Neuronal stem cell (in vitro differentiated cells): Measurements from ENCODE around the gene OR56B1.
A peak's percentile ranks its signal among the peaks of the same experiment; 100 is the strongest.
"Not testable (repeated sequence)": the region's sequence is repeated elsewhere in the genome, so short reads cannot be mapped to it uniquely, and the experiment has no call there.

Experiments
- DNase-seq: peaks from one replicate; pipeline ENCODE4 v3.0.0-alpha.2; 2013; ENCODE audit warnings: low spot score
- H2AFZ ChIP-seq: one replicate; pipeline ENCODE4 v1.6.1; 2013; ENCODE audit warnings: mild to moderate bottlenecking, low read length, inconsistent platforms
- H2AK5ac ChIP-seq: 2 replicates; pipeline ENCODE4 v1.6.1; 2013; ENCODE audit warnings: low read depth, mild to moderate bottlenecking, inconsistent platforms, low read length, moderate library complexity, mixed read lengths
- H2BK120ac ChIP-seq: 2 replicates; pipeline ENCODE4 v1.6.1; 2013; ENCODE audit warnings: low read depth, mild to moderate bottlenecking, inconsistent platforms, low read length, moderate library complexity, mixed read lengths
- H2BK12ac ChIP-seq: one replicate; pipeline ENCODE4 v1.6.1; 2013; ENCODE audit warnings: low read length, inconsistent platforms
- H2BK15ac ChIP-seq: 2 replicates; pipeline ENCODE4 v1.6.1; 2013; ENCODE audit warnings: mild to moderate bottlenecking, low read length, inconsistent platforms, mixed read lengths
- H2BK5ac ChIP-seq: one replicate; pipeline ENCODE4 v1.6.1; 2013; ENCODE audit warnings: inconsistent platforms, mild to moderate bottlenecking, low read length, moderate library complexity
- H3K14ac ChIP-seq: one replicate; pipeline ENCODE4 v1.6.1; 2013; ENCODE audit warnings: low read length, inconsistent platforms
- H3K18ac ChIP-seq: 2 replicates; pipeline ENCODE4 v1.6.1; 2013; ENCODE audit warnings: low read length, inconsistent platforms
- H3K23ac ChIP-seq: 2 replicates; pipeline ENCODE4 v1.6.1; 2013; ENCODE audit warnings: low read depth, mild to moderate bottlenecking, mixed read lengths, low read length, inconsistent platforms; ENCODE audit not compliant: poor library complexity
- H3K27ac ChIP-seq: replicated peaks from 3 replicates; pipeline ENCODE4 v1.5.1; 2013; ENCODE audit warnings: low read length, inconsistent platforms
- H3K27me3 ChIP-seq, 3 experiments: 2 replicates each; pipeline ENCODE4 v1.6.1; 2013; ENCODE audit warnings: low read length in 3 of 3, mild to moderate bottlenecking in 2 of 3, inconsistent platforms in 1 of 3, low read depth in 1 of 3, mixed read lengths in 1 of 3, moderate library complexity in 1 of 3; ENCODE audit not compliant: control insufficient read depth in 3 of 3, insufficient read depth in 3 of 3
- H3K36me3 ChIP-seq, 2 donors: replicated peaks in 1 of 2; 2 replicates each; pipeline ENCODE4 v1.6.1; 2013; ENCODE audit warnings: low read length in 2 of 2; ENCODE audit not compliant: control insufficient read depth in 2 of 2, insufficient read depth in 2 of 2
- H3K4ac ChIP-seq: 2 replicates; pipeline ENCODE4 v1.6.1; 2013; ENCODE audit warnings: inconsistent platforms, mild to moderate bottlenecking, low read length, moderate library complexity
- H3K4me1 ChIP-seq, 2 donors: 1 replicate in 1 of 2; 2 replicates in 1 of 2; pipeline ENCODE4 v1.6.1; 2013; ENCODE audit warnings: low read length in 2 of 2, low read depth in 1 of 2; ENCODE audit not compliant: control insufficient read depth in 2 of 2, insufficient read depth in 1 of 2
- H3K4me2 ChIP-seq: one replicate; pipeline ENCODE4 v1.6.1; 2013; ENCODE audit warnings: mild to moderate bottlenecking, low read length, inconsistent platforms; ENCODE audit not compliant: insufficient read depth, poor library complexity, severe bottlenecking
- H3K4me3 ChIP-seq, 2 donors: 2 replicates each; pipeline ENCODE4 v1.5.1; 2013; ENCODE audit warnings: low read length in 2 of 2, mild to moderate bottlenecking in 2 of 2, inconsistent platforms in 1 of 2, moderate library complexity in 1 of 2
- H3K79me1 ChIP-seq: one replicate; pipeline ENCODE4 v1.6.1; 2013; ENCODE audit warnings: low read depth, mild to moderate bottlenecking, inconsistent platforms, low read length, moderate library complexity
- H3K9ac ChIP-seq: one replicate; pipeline ENCODE4 v1.6.1; 2013; ENCODE audit warnings: mild to moderate bottlenecking, low read depth, low read length, inconsistent platforms; ENCODE audit not compliant: poor library complexity
- H3K9me3 ChIP-seq, 2 donors: replicated peaks in 1 of 2; 2 replicates each; pipeline versions ENCODE3 to v1.6.1; 2013; ENCODE audit warnings: low read length in 2 of 2, mild to moderate bottlenecking in 2 of 2, inconsistent platforms in 1 of 2, low read depth in 1 of 2, mixed read lengths in 1 of 2, moderate library complexity in 1 of 2; ENCODE audit not compliant: control insufficient read depth in 2 of 2, insufficient read depth in 1 of 2
- H4K8ac ChIP-seq: one replicate; pipeline ENCODE4 v1.6.1; 2013; ENCODE audit warnings: low read depth, mild to moderate bottlenecking, inconsistent platforms, low read length, moderate library complexity
- H4K91ac ChIP-seq: one replicate; pipeline ENCODE4 v1.6.1; 2013; ENCODE audit warnings: low read length, low read depth, mild to moderate bottlenecking, inconsistent platforms; ENCODE audit not compliant: poor library complexity
- WGBS, 2 donors: extraction: QIAGEN DNeasy Blood & Tissue Kit; methylation state at CpG; one replicate each; pipeline ENCODE4 v1.1.7; 2013; ENCODE audit warnings: missing lambda C conversion rate in 2 of 2, mixed read lengths in 1 of 2; ENCODE audit not compliant: insufficient read length in 2 of 2, insufficient replicate concordance in 1 of 2; ENCODE audit errors: extremely low coverage in 2 of 2; 5-methylcytosine and 5-hydroxymethylcytosine counted together

OR56B1 gene

DNA sequence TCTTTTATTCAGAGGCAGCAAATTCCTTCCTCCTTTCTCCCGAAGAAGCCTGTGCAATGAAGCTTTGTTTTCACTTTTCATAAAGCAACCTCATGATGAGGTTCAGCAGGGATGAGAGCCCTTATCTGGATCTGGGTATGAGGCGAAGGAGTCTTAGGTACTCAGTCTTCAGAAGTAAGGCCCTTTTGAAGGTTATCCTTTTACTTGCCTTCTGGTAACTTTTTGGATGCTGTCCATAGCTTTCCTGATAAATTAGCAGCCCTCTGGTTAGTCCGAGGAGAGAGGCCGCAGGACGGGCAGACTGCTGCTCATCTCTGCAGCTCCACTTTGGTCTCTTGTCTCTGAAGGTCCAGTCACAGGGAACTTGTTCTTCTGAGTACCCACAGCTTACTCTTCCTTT lies 45.5 kb upstream of the OR56B1 start:
- Histone ChIP-seq H2BK12ac (no peak overlapping the region), H3K79me1 (no peaks in the 10 kb centered on the region), H4K8ac (no peak overlapping the region), H2BK120ac (no peak overlapping the region), H3K4ac (no peak overlapping the region), H2AFZ (peak overlapping the region; percentile 36), H2BK15ac (no peak overlapping the region), H2BK5ac (no peak overlapping the region), H3K4me2 (no peak overlapping the region), H3K9ac (no peak overlapping the region), H4K91ac (no peak overlapping the region), H3K9me3 (peaks cover 2 to 5% of the 10 kb centered on the region in 2 donors), H3K36me3 (no peaks in the 10 kb centered on the region), H3K23ac (no peak overlapping the region), H3K18ac (no peak overlapping the region), H2AK5ac (no peak overlapping the region), H3K14ac (no peak overlapping the region), H3K4me3 (no peak overlapping the region), H3K27me3 (no peaks in the 10 kb centered on the region), H3K27ac (no peak overlapping the region), H3K4me1 (peaks cover 0 to 8% of the 10 kb centered on the region in 2 donors)
- no peak for DNase-seq
- no CpG with 5 or more reads among the region's 5 CpGs for WGBS, 2 donors

- no CpG with 5 or more reads among the region's 12 CpGs for WGBS, 2 donors
Observed at GRCh38 chr11:5691238-5691963, 44.8 kb upstream of the OR56B1 start.

DNA sequence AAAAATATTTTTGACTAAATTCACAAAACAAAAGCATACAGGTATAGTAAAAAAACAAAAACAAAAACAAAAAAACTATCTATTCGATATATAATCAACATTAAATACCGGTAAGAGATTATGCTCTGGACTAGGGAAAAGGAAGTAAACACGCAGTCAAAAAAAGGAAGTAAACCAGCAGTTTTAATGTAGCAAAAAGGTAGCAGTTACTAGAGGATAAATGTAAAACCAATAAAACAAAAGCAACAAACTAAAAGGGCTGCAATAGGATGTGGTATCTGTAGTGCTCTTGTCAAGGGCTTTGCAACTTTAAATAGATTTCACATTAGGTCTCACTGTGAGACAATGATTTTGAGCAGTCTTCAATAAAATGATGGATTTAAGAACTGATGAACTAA lies 44.3 kb upstream of the OR56B1 start:
- no CpG with 5 or more reads among the region's 3 CpGs for WGBS, 2 donors
- H4K8ac ChIP-seq: no peak overlapping the region
- H2AFZ ChIP-seq: no peak overlapping the region
- no peak overlapping the region for H3K4ac ChIP-seq
- no peak overlapping the region for H2BK15ac ChIP-seq
- peaks cover 0 to 9% of the 10 kb centered on the region in 2 donors for H3K36me3 ChIP-seq
- no peak overlapping the region for H2BK5ac ChIP-seq
- H3K79me1 ChIP-seq: no peaks in the 10 kb centered on the region
- H3K9me3 ChIP-seq: peaks cover 3 to 5% of the 10 kb centered on the region in 2 donors
- no peak overlapping the region for H2AK5ac ChIP-seq
- DNase-seq: no peak
- no peak overlapping the region for H3K9ac ChIP-seq
- H4K91ac ChIP-seq: no peak overlapping the region
- H3K4me2 ChIP-seq: no peak overlapping the region
- H3K23ac ChIP-seq: no peak overlapping the region
- no peak overlapping the region for H2BK120ac ChIP-seq
- H3K27me3 ChIP-seq: no peaks in the 10 kb centered on the region
- no peak overlapping the region for H3K4me3 ChIP-seq
- no peak overlapping the region for H3K27ac ChIP-seq
- H2BK12ac ChIP-seq: no peak overlapping the region
- no peak overlapping the region for H3K18ac ChIP-seq
- peaks cover 0 to 8% of the 10 kb centered on the region in 2 donors for H3K4me1 ChIP-seq
- H3K14ac ChIP-seq: no peak overlapping the region

More at GRCh38 chr11:5691238-5691963, 44.8 kb upstream of the OR56B1 start:
- H3K4me2 ChIP-seq, H4K8ac ChIP-seq, H3K9me3 ChIP-seq, H3K4me1 ChIP-seq, H2BK12ac ChIP-seq, H3K4ac ChIP-seq, H2AFZ ChIP-seq, H3K14ac ChIP-seq, H3K79me1 ChIP-seq, H2AK5ac ChIP-seq, H3K23ac ChIP-seq, H3K18ac ChIP-seq, H3K36me3 ChIP-seq, H2BK15ac ChIP-seq, H3K9ac ChIP-seq, H3K27ac ChIP-seq, H3K4me3 ChIP-seq, DNase-seq, H2BK5ac ChIP-seq, H4K91ac ChIP-seq, H3K27me3 ChIP-seq, H2BK120ac ChIP-seq: not testable (repeated sequence)

DNA sequence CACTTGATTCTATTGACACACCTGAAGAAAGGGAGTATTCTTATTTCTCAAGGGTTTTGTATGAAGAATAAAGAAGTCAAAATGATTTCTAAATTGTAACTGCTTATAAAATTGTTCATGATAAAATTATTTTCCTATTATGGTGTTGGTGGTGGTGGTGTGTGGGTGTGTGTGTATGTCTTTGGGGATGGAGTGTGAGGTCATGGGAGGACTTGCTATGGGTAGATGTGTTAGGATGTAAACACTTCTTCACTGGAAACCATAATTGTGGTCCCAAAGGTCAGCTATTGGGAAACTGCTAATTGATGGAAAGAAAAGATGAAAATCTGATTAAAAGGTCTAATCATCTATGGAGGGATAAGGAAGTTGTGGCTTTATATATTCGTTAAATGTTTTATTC lies 41.6 kb upstream of the OR56B1 start:
- H2BK5ac ChIP-seq: no peak overlapping the region

More for the DNA sequence above, 41.6 kb upstream of the OR56B1 start:
- H3K27me3 ChIP-seq: no peaks in the 10 kb centered on the region
- H4K91ac ChIP-seq: no peak overlapping the region
- no peak overlapping the region for H2AK5ac ChIP-seq
- peaks cover 1 to 20% of the 10 kb centered on the region in 2 donors for H3K36me3 ChIP-seq
- H3K27ac ChIP-seq: no peak overlapping the region
- no peak overlapping the region for H3K4ac ChIP-seq
- H2BK120ac ChIP-seq: no peak overlapping the region
- no peak overlapping the region for H4K8ac ChIP-seq
- H3K14ac ChIP-seq: no peak overlapping the region
- H3K4me2 ChIP-seq: no peak overlapping the region
- DNase-seq: no peak
- WGBS, 2 donors: no CpG with 5 or more reads among the region's 1 CpG
- no peak overlapping the region for H2BK15ac ChIP-seq
- H3K4me1 ChIP-seq: peaks cover 0 to 5% of the 10 kb centered on the region in 2 donors
- H2BK12ac ChIP-seq: no peak overlapping the region
- no peak overlapping the region for H3K4me3 ChIP-seq
- no peaks in the 10 kb centered on the region for H3K79me1 ChIP-seq
- H3K23ac ChIP-seq: no peak overlapping the region
- peaks cover 3 to 5% of the 10 kb centered on the region in 2 donors for H3K9me3 ChIP-seq
- no peak overlapping the region for H3K9ac ChIP-seq
- no peak overlapping the region for H2AFZ ChIP-seq
- H3K18ac ChIP-seq: no peak overlapping the region
